ENCODE measurements around the gene LAMC1. TPM values are rescaled to one million over a fixed set of nuclear protein-coding genes. Genes with fewer than 3 reads are reported as not detected.
A peak's percentile ranks its signal among the peaks of the same experiment; 100 is the strongest.

Gene LAMC1
- total and polyA plus RNA-seq, 10 of the 15 experiments (the other 5 are each of a cell fraction or from before 2014, with no cell fraction given), result 4.6 to 51.4 (median 25.6) TPM

GRCh38 chr1:183027791-183028190, 4.6 kb downstream of the LAMC1 start (continued):
- TF ChIP-seq SUZ12 (IDR thresholded peaks at IDR 0.05; ENCODE audit: unreplicated experiment) (no peak), MEF2B (IDR thresholded peaks at IDR 0.05; ENCODE audit: partially characterized antibody, poor library complexity, severe bottlenecking) (no peak), KDM1A (IDR thresholded peaks at IDR 0.05; ENCODE audit: borderline replicate concordance) (no peak), CBFB (IDR thresholded peaks at IDR 0.05; ENCODE audit: low read depth) (no peak), CBX5 (IDR thresholded peaks at IDR 0.05; ENCODE audit: low read depth) (no peak), CREM (IDR thresholded peaks at IDR 0.05; ENCODE audit: low read depth) (0 out of 2 replicates have a peak, but pooled peaks have one; percentile 10), PKNOX1 (IDR thresholded peaks at IDR 0.05) (no peak), SMAD1 (IDR thresholded peaks at IDR 0.05; ENCODE audit: low read depth, partially characterized antibody) (no peak), NFYA (IDR thresholded peaks at IDR 0.05; ENCODE audit: borderline replicate concordance, low read depth, low read length) (no peak), RUNX3 (IDR thresholded peaks at IDR 0.05; ENCODE audit: low read length) (peak; percentile 46; the same call in 1 of the 2 replicates), ZBTB11 (CRISPR knock-in tag; IDR thresholded peaks at IDR 0.05) (no peak), USF1 (IDR thresholded peaks at IDR 0.05; ENCODE audit: borderline replicate concordance, extremely low read length, insufficient read depth, low read depth, low read length) (no peak), NFXL1 (IDR thresholded peaks at IDR 0.05; ENCODE audit: borderline replicate concordance) (no peak), POLR2A (IDR thresholded peaks at IDR 0.05; ENCODE audit: low read depth, low read length) (no peak), TCF7 (IDR thresholded peaks at IDR 0.05; ENCODE audit: borderline replicate concordance) (no peak), TBL1XR1 (IDR thresholded peaks at IDR 0.05; ENCODE audit: low read depth, low read length) (no peak), SREBF2 (IDR thresholded peaks at IDR 0.05; ENCODE audit: low read length) (no peak), MTA3 (IDR thresholded peaks at IDR 0.05; ENCODE audit: borderline replicate concordance, low read length) (no peak), POLR2AphosphoS5 (IDR thresholded peaks at IDR 0.05; ENCODE audit: low read length) (no peak), ZNF384 (IDR thresholded peaks at IDR 0.05; ENCODE audit: borderline replicate concordance, low read depth, low read length) (no peak), PRDM15 (CRISPR knock-in tag; IDR thresholded peaks at IDR 0.05) (no peak), FOXK2 (IDR thresholded peaks at IDR 0.05) (no peak), POLR2AphosphoS2 (IDR thresholded peaks at IDR 0.05; ENCODE audit: low read depth, low read length) (no peak)
